ENCODE data around the gene ZNF730. TPM values are rescaled to one million over a fixed set of nuclear protein-coding genes. Genes with fewer than 3 reads are reported as not detected.

Gene ZNF730
- total and polyA plus RNA-seq, 4 donors = 0.08 to 3.2 TPM; not detected in 2

- H3K9me3 ChIP-seq (ENCODE audit: control insufficient read depth in 4 of 4, low read length in 3 of 4) = peaks cover 1 to 28% (median 8%) of the 10 kb centered on the region in 4 donors
- no peaks in the 10 kb centered on the region for H3K36me3 ChIP-seq (ENCODE audit: control insufficient read depth in 4 of 4, insufficient read depth in 3 of 4, low read depth in 1 of 4, low read length in 3 of 4)
- no peak for DNase-seq (ENCODE audit: low spot score)
- no peaks in the 10 kb centered on the region for H3K4me1 ChIP-seq (ENCODE audit: control insufficient read depth in 4 of 4, insufficient read depth in 4 of 4, low read length in 3 of 4)
- TF ChIP-seq CTCF (IDR thresholded peaks at IDR 0.05; ENCODE audit: low read depth, low read length, missing input control) (no peak), FOXA2 (IDR thresholded peaks at IDR 0.05) (no peak), HNF4G (IDR thresholded peaks at IDR 0.05) (no peak), JUND (IDR thresholded peaks at IDR 0.05) (no peak), NR2F2 (IDR thresholded peaks at IDR 0.05) (no peak), YY1 (IDR thresholded peaks at IDR 0.05) (no peak), ATF3 (IDR thresholded peaks at IDR 0.05) (no peak), SP1 (IDR thresholded peaks at IDR 0.05) (no peak), RAD21 (IDR thresholded peaks at IDR 0.05) (no peak)
- H3K4me3 ChIP-seq (ENCODE audit: low read depth in 1 of 3, low read length in 3 of 3) = no peak overlapping the region
- WGBS = 92% methylated on average over 7 of the region's 7 CpGs
- H3K27ac ChIP-seq (ENCODE audit: low read depth in 1 of 2, low read length in 2 of 2) = no peak overlapping the region
- H3K27me3 ChIP-seq (ENCODE audit: control insufficient read depth in 4 of 4, insufficient read depth in 4 of 4, low read length in 3 of 4) = no peaks in the 10 kb centered on the region
- no peak overlapping the region for H3K9ac ChIP-seq (ENCODE audit: low read depth in 1 of 2, low read length in 2 of 2)
Observed at GRCh38 chr19:23099966-23100365, 16.9 kb upstream of the ZNF730 start.

GRCh38 chr19:23101241-23101640 lies 15.6 kb upstream of the ZNF730 start:
- no peak overlapping the region for H3K4me3 ChIP-seq (ENCODE audit: low read depth in 1 of 3, low read length in 3 of 3)
- no peak for DNase-seq (ENCODE audit: low spot score)
- H3K36me3 ChIP-seq (ENCODE audit: control insufficient read depth in 4 of 4, insufficient read depth in 3 of 4, low read depth in 1 of 4, low read length in 3 of 4) = no peaks in the 10 kb centered on the region
- H3K27me3 ChIP-seq (ENCODE audit: control insufficient read depth in 4 of 4, insufficient read depth in 4 of 4, low read length in 3 of 4) = no peaks in the 10 kb centered on the region
- peaks cover 0 to 21% (median 5%) of the 10 kb centered on the region in 4 donors for H3K9me3 ChIP-seq (ENCODE audit: control insufficient read depth in 4 of 4, low read length in 3 of 4)
- no peaks in the 10 kb centered on the region for H3K4me1 ChIP-seq (ENCODE audit: control insufficient read depth in 4 of 4, insufficient read depth in 4 of 4, low read length in 3 of 4)
- H3K27ac ChIP-seq (ENCODE audit: low read depth in 1 of 2, low read length in 2 of 2) = no peak overlapping the region
- no peak for TF ChIP-seq CTCF (IDR thresholded peaks at IDR 0.05; ENCODE audit: low read depth, low read length, missing input control)
- no peak for TF ChIP-seq NR2F2 (IDR thresholded peaks at IDR 0.05)
- no peak for TF ChIP-seq FOXA2 (IDR thresholded peaks at IDR 0.05)
- no peak for TF ChIP-seq EGR1 (IDR thresholded peaks at IDR 0.05; ENCODE audit: low read depth in 2 of 2)
- no peak for TF ChIP-seq FOXA1 (IDR thresholded peaks at IDR 0.05)
- TF ChIP-seq TAF1 (conservative IDR thresholded peaks at IDR 0.05) = no peak
- TF ChIP-seq GABPA (IDR thresholded peaks at IDR 0.05 in 1 of 2, conservative IDR thresholded peaks at IDR 0.05 in 1 of 2) = no peak
- TF ChIP-seq JUND (IDR thresholded peaks at IDR 0.05) = no peak
- no peak for TF ChIP-seq RAD21 (IDR thresholded peaks at IDR 0.05)
- no peak for TF ChIP-seq ATF3 (IDR thresholded peaks at IDR 0.05)
- TF ChIP-seq YY1 (IDR thresholded peaks at IDR 0.05) = no peak
- TF ChIP-seq RXRA (IDR thresholded peaks at IDR 0.05) = no peak
- no peak for TF ChIP-seq MAX (IDR thresholded peaks at IDR 0.05)
- TF ChIP-seq REST (IDR thresholded peaks at IDR 0.05) = no peak
- TF ChIP-seq HNF4A (conservative IDR thresholded peaks at IDR 0.05) = no peak
- TF ChIP-seq SP1 (IDR thresholded peaks at IDR 0.05) = no peak
- TF ChIP-seq ZBTB33 (IDR thresholded peaks at IDR 0.05) = no peak
- no peak for TF ChIP-seq HNF4G (IDR thresholded peaks at IDR 0.05)
- WGBS = 90% methylated on average over 4 of the region's 4 CpGs
- no peak overlapping the region for H3K9ac ChIP-seq (ENCODE audit: low read depth in 1 of 2, low read length in 2 of 2)
